HepG2 (cell line): ENCODE data around the gene KDM6B. TPM values are rescaled to one million over a fixed set of nuclear protein-coding genes. Genes with fewer than 3 reads are reported as not detected.
A peak's percentile ranks its signal among the peaks of the same experiment; 100 is the strongest.

ENCODE experiments used
- ATAC-seq: fragments of 200-7000 bp; cut with Tn5 transposase; 3 replicates; pipeline ENCODE4 v1.9.1; 2020; ENCODE audit warnings: mild to moderate bottlenecking, moderate library complexity
- BruUV-seq: library from RNA; stranded (reverse); fragments of 400-500 nt; replicated peaks from 2 replicates; lab custom pipeline; 2021; lab: Mats Ljungman, UMichigan
- CTCF ChIA-PET: fragments of 300-600 bp; formaldehyde crosslinking; extraction: SDS; loops from one replicate; lab custom pipeline; 2021; ENCODE audit warnings: low total read pairs, inconsistent platforms, low intra/inter-chr PET ratio; lab: Yijun Ruan, JAX
- POLR2A ChIA-PET: fragments of 350-600 bp; sonication (Branson Sonifier 250); formaldehyde crosslinking; loops from one replicate; lab custom pipeline; 2020; ENCODE audit warnings: antibody characterized with exemption, inconsistent platforms; lab: Yijun Ruan, JAX
- DNase-seq: peaks from one replicate; pipeline ENCODE4 v3.0.0-alpha.2; 2015; ENCODE audit warnings: low spot score
- FAIRE-seq: peaks from 3 replicates; lab custom pipeline; 2011; peaks lifted over from hg19 to GRCh38; lab: Jason Lieb, UNC
- H2AFZ ChIP-seq: one replicate; pipeline ENCODE4 v1.6.1; 2011; ENCODE audit warnings: low read length, inconsistent platforms
- H3K27ac ChIP-seq: fragments of 300-600 bp; 3 replicates; pipeline ENCODE4 v1.8.0; 2011; ENCODE audit warnings: mixed run types, mild to moderate bottlenecking, mixed read lengths, low read length, inconsistent platforms; ENCODE audit not compliant: insufficient read depth; ENCODE audit errors: extremely low read length
- H3K27me3 ChIP-seq, 2 experiments: fragments of 200-600 bp in 1 of 2; 2 replicates in 1 of 2; 3 replicates in 1 of 2; pipeline versions ENCODE4 v1.6.0 to v1.8.0; 2011; ENCODE audit warnings: low read length in 2 of 2, mild to moderate bottlenecking in 2 of 2, moderate library complexity in 2 of 2, inconsistent platforms in 1 of 2; ENCODE audit not compliant: insufficient read depth in 2 of 2, control insufficient read depth in 1 of 2
- H3K36me3 ChIP-seq, 2 experiments: fragments of 200-600 bp in 1 of 2; replicated peaks in 1 of 2; 2 replicates in 1 of 2; 3 replicates in 1 of 2; pipeline versions ENCODE4 v1.5.1 to v1.8.0; 2011; ENCODE audit warnings: low read length in 2 of 2, inconsistent platforms in 1 of 2; ENCODE audit not compliant: insufficient read depth in 2 of 2, control insufficient read depth in 1 of 2
- H3K4me1 ChIP-seq: 2 replicates; pipeline ENCODE4 v1.5.1; 2012; ENCODE audit warnings: low read length, inconsistent platforms; ENCODE audit not compliant: insufficient read depth
- H3K4me2 ChIP-seq: 2 replicates; pipeline ENCODE4 v1.6.0; 2011; ENCODE audit warnings: low read depth, low read length, inconsistent platforms
- H3K4me3 ChIP-seq, 3 experiments: fragments of 200-600 bp in 1 of 3; sonication (generic), shearing (Covaris generic) in 1 of 3; replicated peaks in 1 of 3; 2 replicates each; pipeline ENCODE4 v1.5.1; 2011 to 2016; ENCODE audit warnings: low read length in 3 of 3, inconsistent platforms in 2 of 3, low read depth in 2 of 3, mild to moderate bottlenecking in 2 of 3, control low read depth in 1 of 3, mixed read lengths in 1 of 3; ENCODE audit not compliant: insufficient read depth in 1 of 3
- H3K79me2 ChIP-seq: one replicate; pipeline ENCODE4 v1.6.1; 2011; ENCODE audit warnings: low read length, inconsistent platforms; ENCODE audit not compliant: insufficient read depth
- H3K9ac ChIP-seq: 2 replicates; pipeline ENCODE4 v1.6.0; 2011; ENCODE audit warnings: mild to moderate bottlenecking, low read depth, low read length, inconsistent platforms; ENCODE audit not compliant: insufficient read depth
- H3K9me3 ChIP-seq: 2 replicates; pipeline ENCODE4 v1.5.1; 2012; ENCODE audit warnings: mild to moderate bottlenecking, low read length
- H4K20me1 ChIP-seq: 2 replicates; pipeline ENCODE4 v1.6.0; 2011; ENCODE audit warnings: inconsistent platforms, mild to moderate bottlenecking, low read length, moderate library complexity; ENCODE audit not compliant: insufficient read depth
- HOXA3 ChIP-seq: sonication (generic); formaldehyde crosslinking; IDR thresholded peaks from 2 replicates; pipeline ENCODE4 v1.5.0; 2020; ENCODE audit warnings: missing genetic modification reagents
- RARG ChIP-seq: sonication (generic); formaldehyde crosslinking; IDR thresholded peaks from 2 replicates; pipeline ENCODE4 v1.4.0; 2020; ENCODE audit warnings: low read depth, mild to moderate bottlenecking, missing genetic modification reagents
- RBM39 ChIP-seq: fragments of 200-400 bp; formaldehyde crosslinking; IDR thresholded peaks from one replicate; pipeline ENCODE4 v1.6.1; 2018; ENCODE audit warnings: antibody characterized with exemption, mild to moderate bottlenecking, low read depth, low read length; ENCODE audit not compliant: poor library complexity, severe bottlenecking
- SNAPC2 ChIP-seq: sonication (generic); formaldehyde crosslinking; IDR thresholded peaks from 2 replicates; pipeline ENCODE4 v1.8.1; 2022; ENCODE audit warnings: mild to moderate bottlenecking, missing genetic modification reagents
- XBP1 ChIP-seq: sonication (generic); formaldehyde crosslinking; IDR thresholded peaks from 2 replicates; pipeline ENCODE4 v1.5.0; 2020; ENCODE audit warnings: missing genetic modification reagents
- ZNF33B ChIP-seq: sonication (generic); formaldehyde crosslinking; IDR thresholded peaks from 2 replicates; pipeline ENCODE4 v1.5.1; 2020; ENCODE audit warnings: mild to moderate bottlenecking, missing genetic modification reagents
- ZNF660 ChIP-seq: sonication (generic); formaldehyde crosslinking; IDR thresholded peaks from 2 replicates; pipeline ENCODE4 v1.5.1; 2020; ENCODE audit warnings: mild to moderate bottlenecking, low read depth, missing genetic modification reagents, borderline replicate concordance
- ZSCAN12 ChIP-seq: sonication (generic); formaldehyde crosslinking; IDR thresholded peaks from 2 replicates; pipeline ENCODE4 v1.9.0; 2021; ENCODE audit warnings: mild to moderate bottlenecking, missing genetic modification reagents
- WGBS: methylation state at CpG from one replicate; pipeline ENCODE4 v1.1.6; 2017; ENCODE audit warnings: low lambda C conversion rate; 5-methylcytosine and 5-hydroxymethylcytosine counted together
- in situ Hi-C: cut with HindIII; loops from 2 replicates; pipeline ENCODE4 v1.10.0; 2017; ENCODE audit warnings: low pct_unique_long_range_greater_than_20kb; ENCODE audit not compliant: extremely low pct_ligation_motif_present
- intact Hi-C: fragments of 100-400 bp; cut with micrococcal nuclease; formaldehyde crosslinking; loops from one replicate; pipeline ENCODE4 v1.10.0; 2022; ENCODE audit not compliant: unreplicated experiment
- polyA plus RNA-seq, 8 experiments: library from polyadenylated mRNA; depleted of rRNA in 3 of 8; stranded (reverse) in 7 of 8; unstranded in 1 of 8; fragments of >200 nt; fragmentation: Illumina TruSeq in 4 of 8; extraction: Trizol in 4 of 8; gene quantifications; 2 replicates each; pipeline versions ENCODE4 v1.2.1 to v1.2.3, GENCODE V29; 2011 to 2016; ENCODE audit warnings: low read depth in 4 of 8, missing spikeins in 1 of 8, mixed read lengths in 1 of 8; ENCODE audit not compliant: insufficient read depth in 1 of 8
- total RNA-seq, 5 experiments: library from RNA; depleted of rRNA; stranded (reverse); fragments of >200 nt; fragmentation: Illumina TruSeq; extraction: Trizol; gene quantifications; 2 replicates each; pipeline ENCODE4 v1.2.3, GENCODE V29; 2016; ENCODE audit warnings: low read depth in 1 of 5
- TF ChIP-seq, protein P1 (sequence below): sonication (generic); formaldehyde crosslinking; IDR thresholded peaks from 2 replicates; pipeline ENCODE4 v1.8.1; 2023; ENCODE audit warnings: missing genetic modification reagents, inconsistent platforms, borderline replicate concordance
- TF ChIP-seq, protein P2 (sequence below): sonication (generic); formaldehyde crosslinking; IDR thresholded peaks from 2 replicates; pipeline ENCODE4 v1.5.1; 2020; ENCODE audit warnings: missing genetic modification reagents, mild to moderate bottlenecking, borderline replicate concordance
- TF ChIP-seq, protein P3 (sequence below): sonication (generic); formaldehyde crosslinking; IDR thresholded peaks from 2 replicates; pipeline ENCODE4 v1.8.0; 2022; ENCODE audit warnings: mild to moderate bottlenecking, missing genetic modification reagents

Gene KDM6B
- total and polyA plus RNA-seq, 2 of the 13 experiments (the other 11 are each of a cell fraction or from before 2014, with no cell fraction given) = 1.3 to 2.1 TPM

DNA sequence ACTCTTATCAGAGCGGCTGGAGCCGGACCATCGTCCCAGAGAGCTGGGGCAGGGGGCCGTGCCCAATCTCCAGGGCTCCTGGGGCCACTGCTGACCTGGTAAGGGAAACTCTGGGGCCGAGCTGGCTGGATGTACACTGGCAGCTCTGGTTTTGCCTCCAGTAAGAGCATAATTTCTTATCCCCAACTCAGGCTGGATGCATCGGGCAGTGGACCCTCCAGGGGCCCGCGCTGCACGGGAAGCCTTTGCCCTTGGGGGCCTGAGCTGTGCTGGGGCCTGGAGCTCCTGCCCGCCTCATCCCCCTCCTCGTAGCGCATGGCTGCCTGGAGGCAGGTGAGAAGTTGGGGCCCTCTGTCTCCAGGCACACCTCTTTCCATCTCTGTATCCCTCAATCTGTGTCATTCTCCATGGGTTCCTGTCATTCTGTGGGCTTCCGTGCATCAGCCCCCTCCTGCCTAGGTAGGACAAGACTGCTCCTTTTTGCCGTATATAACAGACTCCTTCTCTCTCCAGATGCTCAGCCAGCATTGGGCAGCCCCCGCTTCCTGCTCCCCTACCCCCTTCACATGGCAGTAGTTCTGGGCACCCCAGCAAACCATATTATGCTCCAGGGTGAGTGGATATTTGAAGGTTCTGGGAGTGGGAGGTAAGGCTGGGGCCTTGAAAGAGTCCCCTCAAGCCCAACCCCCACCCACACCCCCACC is 11.5 kb downstream of the KDM6B start:
- Histone ChIP-seq H3K36me3 (peaks cover 32 to 33% of the 10 kb centered on the region in 2 experiments), H3K27me3 (peaks cover 0 to 3% of the 10 kb centered on the region in 2 experiments; a peak in 1 of 5 replicates), H3K9me3 (no peaks in the 10 kb centered on the region), H2AFZ (no peak overlapping the region), H3K4me3 (peak overlapping the region; percentile 83 to 95 (median 86)), H4K20me1 (peaks cover 26% of the 10 kb centered on the region), H3K27ac (peak overlapping the region; percentile 97), H3K4me1 (peaks cover 18% of the 10 kb centered on the region), H3K4me2 (peak overlapping the region; percentile 99), H3K79me2 (peaks cover 41% of the 10 kb centered on the region), H3K9ac (peak overlapping the region; percentile 96)
- POLR2A ChIA-PET = interaction anchor here (0.8 to 6.4 kb wide), 6 partner anchors 11 to 328 kb away, joined by 3 to 159 read pairs (median 4); partner anchors contain the start of genes CNTROB, CYB5D1, KDM6B and NAA38
- DNase-seq = no peak
- CTCF ChIA-PET = no interaction called here
- BruUV-seq = no TSS peak
- TF ChIP-seq, protein P1, sequence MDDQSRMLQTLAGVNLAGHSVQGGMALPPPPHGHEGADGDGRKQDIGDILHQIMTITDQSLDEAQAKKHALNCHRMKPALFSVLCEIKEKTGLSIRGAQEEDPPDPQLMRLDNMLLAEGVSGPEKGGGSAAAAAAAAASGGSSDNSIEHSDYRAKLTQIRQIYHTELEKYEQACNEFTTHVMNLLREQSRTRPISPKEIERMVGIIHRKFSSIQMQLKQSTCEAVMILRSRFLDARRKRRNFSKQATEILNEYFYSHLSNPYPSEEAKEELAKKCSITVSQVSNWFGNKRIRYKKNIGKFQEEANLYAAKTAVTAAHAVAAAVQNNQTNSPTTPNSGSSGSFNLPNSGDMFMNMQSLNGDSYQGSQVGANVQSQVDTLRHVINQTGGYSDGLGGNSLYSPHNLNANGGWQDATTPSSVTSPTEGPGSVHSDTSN = no peak
- TF ChIP-seq ZNF660 (CRISPR knock-in tag) (no peak), ZSCAN12 (CRISPR knock-in tag) (no peak)
- ATAC-seq = no peak
- intact Hi-C loops (no loop called here), in situ Hi-C loops (loop anchor here (10.0 kb wide), 1 partner anchor 271 kb away; the partner anchor contains the start of gene CD68)
- WGBS = 91% methylated on average over 14 of the region's 15 CpGs
- no peak for FAIRE-seq

DNA sequence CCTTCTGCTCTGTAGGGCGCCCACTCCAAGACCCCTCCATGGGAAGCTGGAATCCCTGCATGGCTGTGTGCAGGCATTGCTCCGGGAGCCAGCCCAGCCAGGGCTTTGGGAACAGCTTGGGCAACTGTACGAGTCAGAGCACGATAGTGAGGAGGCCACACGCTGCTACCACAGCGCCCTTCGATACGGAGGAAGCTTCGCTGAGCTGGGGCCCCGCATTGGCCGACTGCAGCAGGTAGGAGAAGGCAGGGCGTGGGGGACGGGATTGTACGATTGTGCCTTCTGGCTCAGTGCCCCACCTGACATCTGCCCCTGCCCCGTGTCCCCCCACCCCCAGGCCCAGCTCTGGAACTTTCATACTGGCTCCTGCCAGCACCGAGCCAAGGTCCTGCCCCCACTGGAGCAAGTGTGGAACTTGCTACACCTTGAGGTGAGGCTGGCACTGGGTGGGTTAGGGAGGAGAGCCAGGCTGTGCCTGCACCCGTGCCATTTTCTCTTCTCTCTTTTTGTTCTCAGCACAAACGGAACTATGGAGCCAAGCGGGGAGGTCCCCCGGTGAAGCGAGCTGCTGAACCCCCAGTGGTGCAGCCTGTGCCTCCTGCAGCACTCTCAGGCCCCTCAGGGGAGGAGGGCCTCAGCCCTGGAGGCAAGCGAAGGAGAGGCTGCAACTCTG is 12.2 kb downstream of the KDM6B start:
- Histone ChIP-seq H3K36me3 (peaks cover 33 to 37% of the 10 kb centered on the region in 2 experiments), H3K4me3 (no peak overlapping the region), H3K4me2 (no peak overlapping the region), H3K79me2 (peaks cover 34% of the 10 kb centered on the region), H3K27ac (no peak overlapping the region), H3K4me1 (peaks cover 11% of the 10 kb centered on the region), H4K20me1 (peaks cover 23% of the 10 kb centered on the region), H3K27me3 (peaks cover 0 to 3% of the 10 kb centered on the region in 2 experiments; a peak in 1 of 5 replicates), H2AFZ (no peak overlapping the region), H3K9ac (no peak overlapping the region), H3K9me3 (no peaks in the 10 kb centered on the region)
- POLR2A ChIA-PET = interaction anchor here (6.1 to 6.4 kb wide), 2 partner anchors 10 to 13 kb away, joined by 95 to 159 read pairs; partner anchors contain the start of genes CYB5D1, KDM6B, NAA38 and TMEM88
- no TSS peak for BruUV-seq
- intact Hi-C loops (no loop called here), in situ Hi-C loops (loop anchor here (10.0 kb wide), 1 partner anchor 271 kb away; the partner anchor contains the start of gene CD68)
- no peak for FAIRE-seq
- no peak for ATAC-seq
- CTCF ChIA-PET = no interaction called here
- no peak for DNase-seq
- WGBS = 97% methylated on average over 12 of the region's 22 CpGs
- TF ChIP-seq HOXA3 (no peak), RARG (CRISPR knock-in tag) (no peak), XBP1 (CRISPR knock-in tag) (no peak), SNAPC2 (CRISPR knock-in tag) (no peak), RBM39 (no peak), ZNF33B (CRISPR knock-in tag) (no peak)
- TF ChIP-seq, protein P2, sequence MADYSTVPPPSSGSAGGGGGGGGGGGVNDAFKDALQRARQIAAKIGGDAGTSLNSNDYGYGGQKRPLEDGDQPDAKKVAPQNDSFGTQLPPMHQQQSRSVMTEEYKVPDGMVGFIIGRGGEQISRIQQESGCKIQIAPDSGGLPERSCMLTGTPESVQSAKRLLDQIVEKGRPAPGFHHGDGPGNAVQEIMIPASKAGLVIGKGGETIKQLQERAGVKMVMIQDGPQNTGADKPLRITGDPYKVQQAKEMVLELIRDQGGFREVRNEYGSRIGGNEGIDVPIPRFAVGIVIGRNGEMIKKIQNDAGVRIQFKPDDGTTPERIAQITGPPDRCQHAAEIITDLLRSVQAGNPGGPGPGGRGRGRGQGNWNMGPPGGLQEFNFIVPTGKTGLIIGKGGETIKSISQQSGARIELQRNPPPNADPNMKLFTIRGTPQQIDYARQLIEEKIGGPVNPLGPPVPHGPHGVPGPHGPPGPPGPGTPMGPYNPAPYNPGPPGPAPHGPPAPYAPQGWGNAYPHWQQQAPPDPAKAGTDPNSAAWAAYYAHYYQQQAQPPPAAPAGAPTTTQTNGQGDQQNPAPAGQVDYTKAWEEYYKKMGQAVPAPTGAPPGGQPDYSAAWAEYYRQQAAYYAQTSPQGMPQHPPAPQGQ (CRISPR knock-in tag) = no peak
- TF ChIP-seq, protein P3, sequence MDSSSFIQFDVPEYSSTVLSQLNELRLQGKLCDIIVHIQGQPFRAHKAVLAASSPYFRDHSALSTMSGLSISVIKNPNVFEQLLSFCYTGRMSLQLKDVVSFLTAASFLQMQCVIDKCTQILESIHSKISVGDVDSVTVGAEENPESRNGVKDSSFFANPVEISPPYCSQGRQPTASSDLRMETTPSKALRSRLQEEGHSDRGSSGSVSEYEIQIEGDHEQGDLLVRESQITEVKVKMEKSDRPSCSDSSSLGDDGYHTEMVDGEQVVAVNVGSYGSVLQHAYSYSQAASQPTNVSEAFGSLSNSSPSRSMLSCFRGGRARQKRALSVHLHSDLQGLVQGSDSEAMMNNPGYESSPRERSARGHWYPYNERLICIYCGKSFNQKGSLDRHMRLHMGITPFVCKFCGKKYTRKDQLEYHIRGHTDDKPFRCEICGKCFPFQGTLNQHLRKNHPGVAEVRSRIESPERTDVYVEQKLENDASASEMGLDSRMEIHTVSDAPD (CRISPR knock-in tag) = no peak
